K562 (cell line): ENCODE measurements around the gene PHETA1. TPM values are rescaled to one million over a fixed set of nuclear protein-coding genes. Genes with fewer than 3 reads are reported as not detected.
A peak's percentile ranks its signal among the peaks of the same experiment; 100 is the strongest.

ENCODE experiments used
- ATAC-seq: fragments of 200-7000 bp; cut with Tn5 transposase; 3 replicates; pipeline ENCODE4 v1.9.1; 2020; ENCODE audit warnings: moderate library complexity
- BruUV-seq: library from RNA; stranded (reverse); fragments of 400-500 nt; replicated peaks from 2 replicates; lab custom pipeline; 2021; lab: Mats Ljungman, UMichigan
- CTCF ChIA-PET: fragments of 300-600 bp; formaldehyde crosslinking; extraction: SDS; loops from one replicate; lab custom pipeline; 2021; ENCODE audit warnings: low intra/inter-chr PET ratio; lab: Yijun Ruan, JAX
- POLR2A ChIA-PET: fragments of 300-600, 350-650 bp; sonication (Branson Sonifier 250); formaldehyde crosslinking; extraction: SDS; loops from one replicate; lab custom pipeline; 2021; ENCODE audit warnings: antibody characterized with exemption, inconsistent platforms; lab: Yijun Ruan, JAX
- DNase-seq, 4 experiments: peaks; one replicate each; pipeline versions ENCODE4 v3.0.0 to v3.0.0-alpha.2; 2011 to 2018; ENCODE audit warnings: low spot score in 3 of 4, mixed read lengths in 3 of 4; ENCODE audit errors: extremely low read depth in 1 of 4
- FAIRE-seq: peaks from 2 replicates; lab custom pipeline; 2011; peaks lifted over from hg19 to GRCh38; lab: Jason Lieb, UNC
- H2AFZ ChIP-seq: 2 replicates; pipeline ENCODE4 v1.6.0; 2011; ENCODE audit warnings: low read depth, low read length, control low read depth, inconsistent platforms
- H3K27ac ChIP-seq: fragments of 200-600 bp; 3 replicates; pipeline ENCODE4 v1.8.0; 2011; ENCODE audit warnings: low read depth, mild to moderate bottlenecking, control low read depth, inconsistent platforms, low read length, moderate library complexity, mixed read lengths; ENCODE audit errors: extremely low read depth
- H3K27me3 ChIP-seq, 2 experiments: fragments of 300-600 bp in 1 of 2; 2 replicates in 1 of 2; 3 replicates in 1 of 2; pipeline versions ENCODE4 v1.6.0 to v1.8.0; 2011; ENCODE audit warnings: inconsistent platforms in 2 of 2, low read length in 2 of 2, mild to moderate bottlenecking in 1 of 2, mixed read lengths in 1 of 2, moderate library complexity in 1 of 2; ENCODE audit not compliant: control insufficient read depth in 2 of 2, insufficient read depth in 2 of 2
- H3K36me3 ChIP-seq: fragments of 300-600 bp; 3 replicates; pipeline ENCODE4 v1.8.0; 2011; ENCODE audit warnings: mild to moderate bottlenecking, low read length, inconsistent platforms; ENCODE audit not compliant: control insufficient read depth, insufficient read depth
- H3K4me1 ChIP-seq, 2 experiments: fragments of 200-600 bp in 1 of 2; replicated peaks in 1 of 2; 2 replicates in 1 of 2; 3 replicates in 1 of 2; pipeline versions ENCODE4 v1.5.1 to v1.8.0; 2011; ENCODE audit warnings: inconsistent platforms in 2 of 2, low read length in 2 of 2, mild to moderate bottlenecking in 1 of 2, mixed read lengths in 1 of 2, moderate library complexity in 1 of 2; ENCODE audit not compliant: control insufficient read depth in 2 of 2, insufficient read depth in 2 of 2
- H3K4me2 ChIP-seq: 2 replicates; pipeline ENCODE4 v1.6.1; 2011; ENCODE audit warnings: low read length, control low read depth, inconsistent platforms, mixed read lengths; ENCODE audit not compliant: insufficient read depth
- H3K4me3 ChIP-seq: fragments of 200-600 bp; sonication (generic), shearing (Covaris generic); 2 replicates; pipeline ENCODE4 v1.5.1; 2016; ENCODE audit warnings: control low read depth, inconsistent platforms
- H3K79me2 ChIP-seq: fragments of 200-600 bp; 3 replicates; pipeline ENCODE4 v1.8.0; 2011; ENCODE audit warnings: low read length, inconsistent platforms; ENCODE audit not compliant: control insufficient read depth, insufficient read depth
- H3K9ac ChIP-seq, 2 experiments: 2 replicates each; pipeline versions ENCODE4 v1.6.0 to v1.6.1; 2011; ENCODE audit warnings: low read depth in 2 of 2, low read length in 2 of 2, control low read depth in 1 of 2, inconsistent platforms in 1 of 2, mild to moderate bottlenecking in 1 of 2, mixed read lengths in 1 of 2; ENCODE audit not compliant: insufficient read depth in 1 of 2
- H3K9me1 ChIP-seq: one replicate; pipeline ENCODE4 v1.6.0; 2011; ENCODE audit warnings: inconsistent platforms, mild to moderate bottlenecking, low read length, moderate library complexity; ENCODE audit not compliant: control insufficient read depth, insufficient read depth
- H3K9me3 ChIP-seq: replicated peaks from 2 replicates; pipeline ENCODE4 v1.5.1; 2011; ENCODE audit warnings: low read depth, low read length, inconsistent platforms; ENCODE audit not compliant: control insufficient read depth, insufficient read depth
- H4K20me1 ChIP-seq: replicated peaks from 2 replicates; pipeline ENCODE4 v1.6.1; 2011; ENCODE audit warnings: low read length, inconsistent platforms, mixed read lengths; ENCODE audit not compliant: control insufficient read depth, insufficient read depth
- BMI1 ChIP-seq: fragments of 150-350 bp; IDR thresholded peaks from 2 replicates; pipeline ENCODE4 v1.6.1; 2014; ENCODE audit warnings: low read length
- HDAC3 ChIP-seq: fragments of 450-650 bp; IDR thresholded peaks from 2 replicates; pipeline ENCODE4 v1.6.1; 2018; ENCODE audit warnings: borderline replicate concordance, mild to moderate bottlenecking, moderate library complexity; ENCODE audit not compliant: partially characterized antibody
- MXD1 ChIP-seq: fragments of 250-450 bp; sonication (Bioruptor Pico); IDR thresholded peaks from 2 replicates; pipeline ENCODE4 v1.8.0; 2021; ENCODE audit warnings: borderline replicate concordance, mild to moderate bottlenecking, moderate library complexity; ENCODE audit not compliant: poor library complexity, severe bottlenecking
- SRSF9 ChIP-seq: fragments of 200-400 bp; formaldehyde crosslinking; IDR thresholded peaks from 2 replicates; pipeline ENCODE4 v1.6.1; 2017; ENCODE audit warnings: low read depth, low read length, borderline replicate concordance
- TAF15 ChIP-seq: fragments of 200-400 bp; formaldehyde crosslinking; IDR thresholded peaks from 2 replicates; pipeline ENCODE4 v1.6.1; 2017; ENCODE audit warnings: mild to moderate bottlenecking, low read depth, low read length, moderate library complexity
- ZBTB49 ChIP-seq: sonication (generic); formaldehyde crosslinking; IDR thresholded peaks from 2 replicates; pipeline ENCODE4 v1.8.0; 2022; ENCODE audit warnings: missing genetic modification reagents, mild to moderate bottlenecking, borderline replicate concordance
- ZKSCAN8 ChIP-seq: fragments of 200-800 bp; sonication (Bioruptor generic); IDR thresholded peaks from 2 replicates; pipeline ENCODE4 v1.6.1; 2016; ENCODE audit warnings: missing genetic modification characterization, missing compliant biosample characterization
- ZNF121 ChIP-seq: sonication (generic); formaldehyde crosslinking; conservative IDR thresholded peaks from 2 replicates; pipeline ENCODE4 v1.8.0; 2022; ENCODE audit warnings: missing genetic modification reagents
- WGBS: fragments of 100-300 bp; shearing (Covaris generic); methylation state at CpG from one replicate; pipeline ENCODE4 v1.1.6; 2016; ENCODE audit warnings: low coverage, mixed read lengths; ENCODE audit not compliant: insufficient coverage; ENCODE audit errors: missing lambda C conversion rate; 5-methylcytosine and 5-hydroxymethylcytosine counted together
- in situ Hi-C: fragments of 300-500 bp; cut with MboI; formaldehyde crosslinking; loops from 4 replicates; pipeline ENCODE4 v1.15.0; 2018; ENCODE audit warnings: inconsistent platforms, mixed read lengths
- intact Hi-C: fragments of 100-400 bp; cut with micrococcal nuclease; formaldehyde crosslinking; loops from 2 replicates; pipeline ENCODE4 v1.14.2; 2022
- polyA plus RNA-seq, 8 experiments: library from polyadenylated mRNA; depleted of rRNA in 4 of 8; stranded (reverse) in 5 of 8; unstranded in 3 of 8; fragments of >200 nt; fragmentation: Nextera tagmentation in 2 of 8; fragmentation: Illumina TruSeq in 1 of 8; extraction: Ambion mirVana in 2 of 8; extraction: Trizol in 1 of 8; gene quantifications; 2 replicates each; pipeline versions ENCODE4 v1.2.1 to v1.2.3, GENCODE V29; 2011 to 2014; ENCODE audit warnings: inconsistent platforms in 1 of 8, missing spikeins in 1 of 8
- total RNA-seq, 7 experiments: library from RNA; depleted of rRNA in 6 of 7; stranded (reverse); fragments of >200 nt in 6 of 7; fragmentation: Illumina TruSeq in 2 of 7; extraction: Trizol in 2 of 7; gene quantifications; 2 replicates each; pipeline versions ENCODE4 v1.2.1 to v1.2.3, GENCODE V29; 2011 to 2021; ENCODE audit warnings: low replicate concordance in 1 of 7
- TF ChIP-seq, protein P1 (sequence below): fragments of 250-450 bp; sonication (Bioruptor Pico); IDR thresholded peaks from 2 replicates; pipeline ENCODE4 v1.8.0; 2022; ENCODE audit warnings: inconsistent platforms

The PHETA1 gene
- total and polyA plus RNA-seq, 9 of the 15 experiments (the other 6 are each of a cell fraction or from before 2014, with no cell fraction given) = 0.03 to 12.4 (median 3.0) TPM

DNA sequence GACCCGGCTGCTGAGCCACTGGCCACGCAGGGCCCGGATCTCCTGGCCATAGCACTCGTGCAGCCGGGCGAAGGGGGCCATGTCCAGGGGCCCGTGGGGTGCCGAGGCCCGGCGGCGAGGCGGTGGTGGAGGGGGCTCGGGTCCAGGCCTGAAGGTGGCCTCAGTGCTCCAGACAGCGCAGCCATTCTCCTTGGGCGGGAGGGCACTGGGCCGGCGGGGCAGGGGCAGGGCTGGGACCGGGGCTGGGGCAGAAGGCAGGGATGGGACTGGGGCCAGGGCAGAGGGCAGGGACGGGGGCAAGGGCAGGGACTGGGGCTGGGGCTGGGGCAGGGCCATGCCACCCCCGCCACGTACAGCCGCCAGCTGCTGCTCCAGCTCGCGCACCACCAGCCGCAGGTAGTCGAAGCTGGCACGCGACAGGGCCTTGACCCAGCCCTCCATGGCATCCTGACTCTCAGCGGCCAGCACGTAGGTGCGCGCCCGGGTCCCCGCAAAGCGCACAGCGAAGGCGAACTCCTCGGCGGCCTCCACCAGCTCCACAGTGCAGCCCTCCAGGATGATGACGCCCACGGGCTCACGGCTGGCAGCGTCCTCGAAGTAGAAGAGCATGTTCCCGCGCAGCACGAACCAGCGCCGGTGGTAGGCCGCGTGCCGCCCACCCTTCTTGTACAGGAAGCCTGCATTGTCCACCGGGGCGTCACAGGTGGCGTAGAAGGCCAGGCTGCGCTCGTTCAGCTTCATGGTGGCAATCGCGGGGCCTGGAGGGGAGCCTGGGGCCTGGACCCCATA lies 6.0 kb downstream of the PHETA1 start:
- Histone ChIP-seq H3K79me2 (no peaks in the 10 kb centered on the region), H2AFZ (no peak overlapping the region), H3K4me1 (peaks cover 15 to 23% of the 10 kb centered on the region in 2 experiments), H3K27me3 (peaks cover 5% of the 10 kb centered on the region in 2 experiments; a peak in 2 of 5 replicates), H3K9me1 (no peaks in the 10 kb centered on the region), H3K4me2 (no peak overlapping the region), H3K36me3 (peaks cover 34% of the 10 kb centered on the region; the same call in 1 of the 3 replicates), H4K20me1 (peaks cover 8% of the 10 kb centered on the region), H3K4me3 (no peak overlapping the region), H3K9me3 (no peaks in the 10 kb centered on the region), H3K27ac (no peak overlapping the region), H3K9ac (peak overlapping the region in 1 of 2 experiments; percentile 75; a peak in 2 of 4 replicates)
- no peak for DNase-seq
- ChIA-PET POLR2A (interaction anchor here (0.6 to 1.6 kb wide), 4 partner anchors 40 to 1790 kb away, joined by 3 to 4 read pairs (median 3); no protein-coding TSS in a partner anchor), CTCF (no interaction called here)
- in situ Hi-C loops (no loop called here), intact Hi-C loops (no loop called here)
- 94% methylated on average over 38 of the region's 59 CpGs for WGBS
- FAIRE-seq = no peak
- ATAC-seq = no peak
- TF ChIP-seq SRSF9 (no peak), HDAC3 (no peak), TAF15 (no peak), ZKSCAN8 (no peak), MXD1 (CRISPR knock-in tag) (no peak), BMI1 (no peak), ZNF121 (no peak), ZBTB49 (CRISPR knock-in tag) (no peak)
- TF ChIP-seq, protein P1, sequence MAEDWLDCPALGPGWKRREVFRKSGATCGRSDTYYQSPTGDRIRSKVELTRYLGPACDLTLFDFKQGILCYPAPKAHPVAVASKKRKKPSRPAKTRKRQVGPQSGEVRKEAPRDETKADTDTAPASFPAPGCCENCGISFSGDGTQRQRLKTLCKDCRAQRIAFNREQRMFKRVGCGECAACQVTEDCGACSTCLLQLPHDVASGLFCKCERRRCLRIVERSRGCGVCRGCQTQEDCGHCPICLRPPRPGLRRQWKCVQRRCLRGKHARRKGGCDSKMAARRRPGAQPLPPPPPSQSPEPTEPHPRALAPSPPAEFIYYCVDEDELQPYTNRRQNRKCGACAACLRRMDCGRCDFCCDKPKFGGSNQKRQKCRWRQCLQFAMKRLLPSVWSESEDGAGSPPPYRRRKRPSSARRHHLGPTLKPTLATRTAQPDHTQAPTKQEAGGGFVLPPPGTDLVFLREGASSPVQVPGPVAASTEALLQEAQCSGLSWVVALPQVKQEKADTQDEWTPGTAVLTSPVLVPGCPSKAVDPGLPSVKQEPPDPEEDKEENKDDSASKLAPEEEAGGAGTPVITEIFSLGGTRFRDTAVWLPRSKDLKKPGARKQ (CRISPR knock-in tag) = no peak
- no TSS peak for BruUV-seq
